PC-9 (cell line): ENCODE measurements around the gene ABTB2. TPM values are rescaled to one million over a fixed set of nuclear protein-coding genes. Genes with fewer than 3 reads are reported as not detected.
"Not testable (repeated sequence)": the region's sequence is repeated elsewhere in the genome, so short reads cannot be mapped to it uniquely, and the experiment has no call there.

ENCODE experiments used
- BruUV-seq: library from RNA; stranded (reverse); fragments of 400-500 nt; replicated peaks from 2 replicates; lab custom pipeline; 2021; lab: Mats Ljungman, UMichigan
- CTCF ChIA-PET: fragments of 300-600 bp; sonication (Branson Sonifier 250); formaldehyde crosslinking; loops from one replicate; lab custom pipeline; 2022; ENCODE audit warnings: antibody characterized with exemption; lab: Charles Lee
- POLR2A ChIA-PET: fragments of 300-600 bp; sonication (Branson Sonifier 250); formaldehyde crosslinking; loops from one replicate; lab custom pipeline; 2022; ENCODE audit warnings: antibody characterized with exemption; ENCODE audit not compliant: unreplicated experiment; lab: Charles Lee
- DNase-seq, 2 experiments: peaks; one replicate each; pipeline versions ENCODE4 v3.0.0 to v3.0.0-alpha.2; 2015 to 2022; ENCODE audit warnings: mixed read lengths in 1 of 2
- H2AFZ ChIP-seq: fragments of 200-600 bp; sonication (generic); 2 replicates; pipeline ENCODE4 v1.8.1; 2017; ENCODE audit warnings: antibody characterized with exemption
- H3F3A ChIP-seq: fragments of 200-600 bp; sonication (generic); 2 replicates; pipeline ENCODE4 v1.8.1; 2017; ENCODE audit warnings: antibody characterized with exemption, mild to moderate bottlenecking, low read depth; ENCODE audit not compliant: insufficient read depth
- H3K27ac ChIP-seq: fragments of 200-600 bp; sonication (generic); 2 replicates; pipeline ENCODE4 v1.6.1; 2016; ENCODE audit warnings: mixed run types
- H3K27me3 ChIP-seq: fragments of 200-600 bp; sonication (generic); 2 replicates; pipeline ENCODE4 v1.6.1; 2016; ENCODE audit warnings: low read depth, mixed run types; ENCODE audit not compliant: insufficient read depth
- H3K36me3 ChIP-seq: fragments of 200-600 bp; sonication (generic); 2 replicates; pipeline ENCODE4 v1.6.1; 2016; ENCODE audit warnings: low read depth, mixed run types
- H3K4me1 ChIP-seq: fragments of 200-600 bp; sonication (generic); replicated peaks from 2 replicates; pipeline ENCODE4 v1.6.1; 2016; ENCODE audit warnings: mixed run types; ENCODE audit not compliant: insufficient read depth
- H3K4me2 ChIP-seq: fragments of 200-600 bp; sonication (generic); 2 replicates; pipeline ENCODE4 v1.6.1; 2017; ENCODE audit warnings: mixed run types
- H3K4me3 ChIP-seq: fragments of 200-600 bp; sonication (generic); 2 replicates; pipeline ENCODE4 v1.6.1; 2016; ENCODE audit warnings: mixed run types
- H3K79me2 ChIP-seq: fragments of 200-600 bp; sonication (generic); 2 replicates; pipeline ENCODE4 v1.6.1; 2017; ENCODE audit warnings: low read depth, mixed run types
- H3K9me2 ChIP-seq: fragments of 200-600 bp; sonication (generic); 2 replicates; pipeline ENCODE4 v1.8.1; 2017; ENCODE audit warnings: mild to moderate bottlenecking; ENCODE audit not compliant: insufficient read depth
- H3K9me3 ChIP-seq: fragments of 200-600 bp; sonication (generic); 2 replicates; pipeline ENCODE4 v1.8.1; 2016; ENCODE audit warnings: low read depth; ENCODE audit not compliant: insufficient read depth
- H4K20me1 ChIP-seq: fragments of 200-600 bp; sonication (generic); 2 replicates; pipeline ENCODE4 v1.8.1; 2017; ENCODE audit not compliant: insufficient read depth
- EZH2 ChIP-seq: fragments of 200-600 bp; sonication (generic); IDR thresholded peaks from 2 replicates; pipeline ENCODE4 v1.8.0; 2017; ENCODE audit warnings: antibody characterized with exemption, low read depth
- intact Hi-C: fragments of 100-400 bp; cut with micrococcal nuclease; formaldehyde crosslinking; loops from one replicate; pipeline ENCODE4 v1.10.0; 2022; ENCODE audit not compliant: unreplicated experiment
- total RNA-seq: library from RNA; stranded (reverse); gene quantifications from 2 replicates; pipeline ENCODE4 v1.2.3, GENCODE V29; 2021
- TF ChIP-seq, protein P1 (sequence below): fragments of 200-600 bp; sonication (generic); conservative IDR thresholded peaks from 2 replicates; pipeline ENCODE4 v1.6.1; 2017; ENCODE audit warnings: mixed run types, antibody characterized with exemption, mild to moderate bottlenecking, moderate library complexity

Gene ABTB2
- total RNA-seq, 1 experiment from 2014 or later: 12.9 TPM

DNA sequence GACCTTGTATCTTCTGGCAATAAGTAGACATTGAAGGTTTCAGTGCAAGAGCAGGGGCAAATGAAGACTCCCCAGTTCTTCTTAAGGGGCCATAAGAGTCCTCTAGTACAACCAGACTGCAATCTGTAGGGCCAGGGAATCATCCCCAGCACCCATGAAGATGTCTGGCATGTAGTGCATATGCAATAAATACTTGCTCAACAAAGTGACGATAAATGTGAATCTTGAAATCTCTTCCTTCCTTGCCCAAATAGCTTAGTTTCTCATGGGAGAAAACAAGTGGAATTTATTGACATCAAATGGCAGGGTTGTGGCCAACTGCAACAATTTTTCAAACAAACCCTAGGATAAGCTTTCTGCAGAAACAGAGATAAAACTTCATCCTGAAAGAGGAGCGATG, 107.6 kb downstream of the ABTB2 start:
- peaks cover 56% of the 10 kb centered on the region for H3K4me1 ChIP-seq
- no peaks in the 10 kb centered on the region for H3K9me2 ChIP-seq
- no peaks in the 10 kb centered on the region for H3K27me3 ChIP-seq
- BruUV-seq: no TSS peak
- H3K79me2 ChIP-seq: peaks cover 66% of the 10 kb centered on the region
- H3K9me3 ChIP-seq: no peaks in the 10 kb centered on the region
- peaks cover 38% of the 10 kb centered on the region for H3F3A ChIP-seq
- DNase-seq: no peak
- H3K4me3 ChIP-seq: no peak overlapping the region
- intact Hi-C loops: no loop called here
- H4K20me1 ChIP-seq: peaks cover 21% of the 10 kb centered on the region
- no peak overlapping the region for H3K4me2 ChIP-seq
- POLR2A ChIA-PET: interaction anchor here (0.6 kb wide), 1 partner anchor 595 kb away, joined by 4 read pairs; no protein-coding TSS in a partner anchor
- CTCF ChIA-PET: interaction anchor here (1.2 kb wide), 1 partner anchor 13 kb away, joined by 3 read pairs; no protein-coding TSS in a partner anchor
- H2AFZ ChIP-seq: no peak overlapping the region
- no peak overlapping the region for H3K27ac ChIP-seq
- no peaks in the 10 kb centered on the region for H3K36me3 ChIP-seq
- TF ChIP-seq, protein P1, sequence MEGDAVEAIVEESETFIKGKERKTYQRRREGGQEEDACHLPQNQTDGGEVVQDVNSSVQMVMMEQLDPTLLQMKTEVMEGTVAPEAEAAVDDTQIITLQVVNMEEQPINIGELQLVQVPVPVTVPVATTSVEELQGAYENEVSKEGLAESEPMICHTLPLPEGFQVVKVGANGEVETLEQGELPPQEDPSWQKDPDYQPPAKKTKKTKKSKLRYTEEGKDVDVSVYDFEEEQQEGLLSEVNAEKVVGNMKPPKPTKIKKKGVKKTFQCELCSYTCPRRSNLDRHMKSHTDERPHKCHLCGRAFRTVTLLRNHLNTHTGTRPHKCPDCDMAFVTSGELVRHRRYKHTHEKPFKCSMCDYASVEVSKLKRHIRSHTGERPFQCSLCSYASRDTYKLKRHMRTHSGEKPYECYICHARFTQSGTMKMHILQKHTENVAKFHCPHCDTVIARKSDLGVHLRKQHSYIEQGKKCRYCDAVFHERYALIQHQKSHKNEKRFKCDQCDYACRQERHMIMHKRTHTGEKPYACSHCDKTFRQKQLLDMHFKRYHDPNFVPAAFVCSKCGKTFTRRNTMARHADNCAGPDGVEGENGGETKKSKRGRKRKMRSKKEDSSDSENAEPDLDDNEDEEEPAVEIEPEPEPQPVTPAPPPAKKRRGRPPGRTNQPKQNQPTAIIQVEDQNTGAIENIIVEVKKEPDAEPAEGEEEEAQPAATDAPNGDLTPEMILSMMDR: no peak
- TF ChIP-seq EZH2: no peak

DNA sequence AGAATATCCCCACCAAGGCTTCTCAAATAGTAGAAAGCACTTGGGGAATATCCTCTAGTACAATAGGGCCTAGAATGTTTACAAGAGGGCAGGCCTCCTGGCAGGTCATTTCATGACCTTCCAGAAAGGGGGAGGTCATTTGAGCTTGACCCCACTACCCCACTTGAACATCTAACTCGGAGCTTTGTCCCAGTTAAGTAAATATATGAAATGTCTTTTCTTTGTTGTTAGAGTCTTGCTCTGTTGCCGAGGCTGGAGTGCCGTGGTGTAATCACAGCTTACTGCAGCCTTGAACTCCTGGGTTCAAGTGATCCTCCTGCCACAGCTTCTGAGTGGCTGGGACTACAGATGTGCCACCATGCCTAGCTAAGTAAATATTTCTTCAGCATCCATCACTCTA, 108.4 kb downstream of the ABTB2 start:
- Histone ChIP-seq H3K36me3 (no peaks in the 10 kb centered on the region), H3K9me2 (no peaks in the 10 kb centered on the region), H3K4me3 (no peak overlapping the region), H3K9me3 (no peaks in the 10 kb centered on the region), H3K4me1 (peaks cover 60% of the 10 kb centered on the region), H3K27me3 (no peaks in the 10 kb centered on the region), H3K27ac (no peak overlapping the region), H3K4me2 (no peak overlapping the region), H3F3A (peaks cover 46% of the 10 kb centered on the region), H3K79me2 (peaks cover 66% of the 10 kb centered on the region), H2AFZ (no peak overlapping the region), H4K20me1 (peaks cover 21% of the 10 kb centered on the region)
- BruUV-seq: no TSS peak
- POLR2A ChIA-PET: interaction anchor here (0.6 kb wide), 2 partner anchors 596 to 760 kb away, joined by 3 to 4 read pairs; no protein-coding TSS in a partner anchor
- no peak for DNase-seq
- no peak for TF ChIP-seq EZH2
- TF ChIP-seq, protein P1: no peak
- intact Hi-C loops: no loop called here
- CTCF ChIA-PET: interaction anchor here (0.8 kb wide), 1 partner anchor 75 kb away, joined by 9 read pairs; no protein-coding TSS in a partner anchor

DNA sequence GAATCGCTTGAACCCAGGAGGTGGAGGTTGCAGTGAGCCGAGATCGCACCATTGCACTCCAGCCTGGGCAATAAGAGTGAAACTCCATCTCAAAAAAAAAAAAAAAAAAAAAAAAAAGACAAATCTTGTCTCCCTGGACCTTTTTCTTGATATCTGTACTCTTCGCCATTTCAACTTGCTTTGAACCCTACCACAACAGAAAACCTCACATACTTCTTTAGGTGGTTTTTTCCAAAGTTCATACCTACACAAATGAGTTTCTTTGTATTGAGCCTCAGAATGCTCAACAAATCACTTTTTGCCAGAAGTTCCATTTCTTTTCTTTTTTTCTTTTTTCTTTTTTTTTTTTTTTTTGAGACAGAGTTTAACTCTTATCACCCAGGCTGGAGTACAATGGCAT, 111.3 kb downstream of the ABTB2 start:
- BruUV-seq, H3K4me3 ChIP-seq, POLR2A ChIA-PET, H3K27ac ChIP-seq, H2AFZ ChIP-seq, H3K9me2 ChIP-seq, H4K20me1 ChIP-seq, intact Hi-C loops, H3K36me3 ChIP-seq, H3K27me3 ChIP-seq, H3K4me2 ChIP-seq, H3K9me3 ChIP-seq, CTCF ChIA-PET, DNase-seq: not testable (repeated sequence)
- peaks cover 73% of the 10 kb centered on the region for H3K4me1 ChIP-seq
- H3F3A ChIP-seq: peaks cover 47% of the 10 kb centered on the region
- H3K79me2 ChIP-seq: peaks cover 81% of the 10 kb centered on the region

DNA sequence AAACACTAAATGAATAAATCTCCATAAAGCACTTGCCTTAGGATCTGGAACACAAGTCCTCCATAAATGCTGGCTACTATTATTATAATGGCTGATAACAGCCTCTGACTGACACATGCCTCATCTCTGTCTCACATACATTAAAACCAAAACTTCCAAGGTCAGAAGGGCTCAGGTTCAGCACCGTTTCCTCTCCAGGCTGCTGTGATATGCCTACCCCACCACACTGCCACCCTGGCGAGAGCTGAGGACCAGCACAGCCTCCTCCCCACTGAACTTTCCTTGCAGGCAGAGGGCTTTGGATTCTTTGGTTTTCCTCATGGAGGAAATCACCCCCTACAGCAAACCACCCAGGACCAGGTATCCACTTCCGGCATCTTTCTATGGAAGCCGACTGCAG, 112.8 kb downstream of the ABTB2 start:
- CTCF ChIA-PET: interaction anchor here (0.6 kb wide), 1 partner anchor 1243 kb away, joined by 4 read pairs; no protein-coding TSS in a partner anchor
- Histone ChIP-seq H3K36me3 (no peaks in the 10 kb centered on the region), H3F3A (peaks cover 36% of the 10 kb centered on the region), H3K27me3 (no peaks in the 10 kb centered on the region), H3K4me3 (no peak overlapping the region), H3K4me1 (peaks cover 69% of the 10 kb centered on the region), H3K4me2 (no peak overlapping the region), H4K20me1 (no peaks in the 10 kb centered on the region), H3K9me2 (no peaks in the 10 kb centered on the region), H3K79me2 (peaks cover 86% of the 10 kb centered on the region), H3K27ac (peak overlapping the region; percentile 7; the same call in 1 of the 2 replicates), H3K9me3 (no peaks in the 10 kb centered on the region), H2AFZ (no peak overlapping the region)
- no TSS peak for BruUV-seq
- intact Hi-C loops: no loop called here
- TF ChIP-seq, protein P1: no peak
- TF ChIP-seq EZH2: no peak
- DNase-seq: no peak
- POLR2A ChIA-PET: no interaction called here
